Urinary bladder (tissue), 4 donors: Measurements from ENCODE around the gene PSME1. TPM values are rescaled to one million over a fixed set of nuclear protein-coding genes. Genes with fewer than 3 reads are reported as not detected.

Experiments used
- DNase-seq: peaks from one replicate; pipeline ENCODE4 v3.0.0-alpha.2; 2015; ENCODE audit errors: extremely low spot score
- H3K27ac ChIP-seq: one replicate; pipeline ENCODE4 v1.5.1; 2013; ENCODE audit warnings: low read depth, mild to moderate bottlenecking, moderate library complexity
- H3K36me3 ChIP-seq: one replicate; pipeline ENCODE4 v1.6.1; 2013; ENCODE audit warnings: mild to moderate bottlenecking, moderate library complexity; ENCODE audit not compliant: insufficient read depth
- H3K4me1 ChIP-seq: one replicate; pipeline ENCODE4 v1.6.1; 2013; ENCODE audit warnings: mild to moderate bottlenecking, moderate library complexity; ENCODE audit not compliant: insufficient read depth
- H3K4me3 ChIP-seq: one replicate; pipeline ENCODE4 v1.5.1; 2013; ENCODE audit warnings: low read depth, low read length
- WGBS: extraction: QIAGEN DNeasy Blood & Tissue Kit; methylation state at CpG from one replicate; pipeline ENCODE4 v1.1.7; 2013; 5-methylcytosine and 5-hydroxymethylcytosine counted together
- polyA plus RNA-seq: library from polyadenylated mRNA; stranded (reverse); fragments of 200-250 nt; gene quantifications from one replicate; pipeline ENCODE4 v1.2.3, GENCODE V29; 2013
- total RNA-seq: library from RNA; depleted of rRNA; stranded (reverse); fragments of >200 nt; gene quantifications from one replicate; pipeline ENCODE4 v1.2.3, GENCODE V29; 2014
- donor health status: healthy with polysubstance abuse.
- donor health status: healthy.

Gene PSME1
- total and polyA plus RNA-seq, 2 donors = 78.0 to 214 TPM

GRCh38 chr14:24113801-24114531 lies 22.0 kb upstream of the PSME1 start:
- H3K4me3 ChIP-seq = peak overlapping the region; percentile 50
- H3K4me1 ChIP-seq = peaks cover 2% of the 10 kb centered on the region
- peak; percentile 78 for DNase-seq
- H3K27ac ChIP-seq = peak overlapping the region; percentile 98
- H3K36me3 ChIP-seq = peaks cover 3% of the 10 kb centered on the region
- WGBS = under 1% methylated on average over 42 of the region's 42 CpGs

- H3K4me3 ChIP-seq = peak within 1 kb of the TSS; percentile 59
- H3K27ac ChIP-seq = peak within 1 kb of the TSS; percentile 98
- DNase-seq = peak; percentile 99
- peaks cover 3% of the 10 kb centered on the region for H3K36me3 ChIP-seq
- peaks cover 2% of the 10 kb centered on the region for H3K4me1 ChIP-seq
- WGBS = under 1% methylated on average over 65 of the region's 65 CpGs
These were observed 21.2 kb upstream of the PSME1 start, which contains the start of the genes DCAF11 and NRL for GRCh38 chr14:24114532-24115421. DCAF11 (plus strand) TSS chr14:24114777; CDS start chr14:24115595, 818 bp downstream. NRL (minus strand) TSS chr14:24114949; CDS start chr14:24082848, 32,101 bp downstream.

- peak overlapping the region; percentile 59 for H3K4me3 ChIP-seq
- 3% methylated on average over 14 of the region's 14 CpGs for WGBS
- H3K4me1 ChIP-seq = peaks cover 2% of the 10 kb centered on the region
- no peak for DNase-seq
- H3K27ac ChIP-seq = no peak overlapping the region
- peaks cover 3% of the 10 kb centered on the region for H3K36me3 ChIP-seq
These were observed 20.4 kb upstream of the PSME1 start for GRCh38 chr14:24115422-24116127.

- no peak overlapping the region for H3K27ac ChIP-seq
- no peak for DNase-seq
- WGBS = 88% methylated on average over 6 of the region's 6 CpGs
- no peak overlapping the region for H3K4me3 ChIP-seq
- H3K36me3 ChIP-seq = peaks cover 3% of the 10 kb centered on the region
- peaks cover 2% of the 10 kb centered on the region for H3K4me1 ChIP-seq
These were observed 19.7 kb upstream of the PSME1 start for GRCh38 chr14:24116128-24116814.

- DNase-seq = no peak
- 97% methylated on average over 6 of the region's 6 CpGs for WGBS
These were observed 18.8 kb upstream of the PSME1 start for GRCh38 chr14:24117179-24117578.

DNA sequence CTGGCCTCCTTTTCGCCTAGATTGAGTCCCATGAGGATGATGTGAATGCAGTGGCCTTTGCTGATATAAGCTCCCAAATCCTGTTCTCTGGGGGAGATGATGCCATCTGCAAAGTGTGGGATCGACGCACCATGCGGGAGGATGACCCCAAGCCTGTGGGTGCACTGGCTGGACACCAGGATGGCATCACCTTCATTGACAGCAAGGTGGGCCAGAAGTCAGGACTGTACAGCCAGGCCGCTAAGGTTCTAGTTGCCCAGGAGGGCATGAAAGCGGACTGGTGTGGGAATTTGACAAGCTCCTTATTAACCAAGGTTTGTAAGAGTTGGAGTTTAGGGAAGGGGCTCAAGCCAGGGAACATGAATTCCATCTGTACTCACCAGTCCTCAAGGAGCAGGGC lies 16.3 kb upstream of the PSME1 start:
- no peak overlapping the region for H3K4me3 ChIP-seq
- 96% methylated on average over 6 of the region's 6 CpGs for WGBS
- no peak for DNase-seq
- peaks cover 5% of the 10 kb centered on the region for H3K36me3 ChIP-seq
- peaks cover 2% of the 10 kb centered on the region for H3K4me1 ChIP-seq
- H3K27ac ChIP-seq = no peak overlapping the region

More at GRCh38 chr14:24117179-24117578, 18.8 kb upstream of the PSME1 start:
- peaks cover 3% of the 10 kb centered on the region for H3K36me3 ChIP-seq
- H3K4me3 ChIP-seq = no peak overlapping the region
- H3K27ac ChIP-seq = no peak overlapping the region
- peaks cover 2% of the 10 kb centered on the region for H3K4me1 ChIP-seq

GRCh38 chr14:24121210-24121609 lies 14.8 kb upstream of the PSME1 start:
- Histone ChIP-seq H3K4me3 (no peak overlapping the region), H3K4me1 (no peaks in the 10 kb centered on the region), H3K27ac (no peak overlapping the region), H3K36me3 (peaks cover 5% of the 10 kb centered on the region)
- 95% methylated on average over 8 of the region's 8 CpGs for WGBS
- no peak for DNase-seq

GRCh38 chr14:24122416-24122815 lies 13.6 kb upstream of the PSME1 start:
- DNase-seq = no peak
- peaks cover 2% of the 10 kb centered on the region for H3K36me3 ChIP-seq

GRCh38 chr14:24122898-24123297 lies 13.1 kb upstream of the PSME1 start:
- WGBS = 93% methylated on average over 8 of the region's 8 CpGs
- Histone ChIP-seq H3K27ac (no peak overlapping the region), H3K4me3 (no peak overlapping the region), H3K4me1 (no peaks in the 10 kb centered on the region), H3K36me3 (peaks cover 2% of the 10 kb centered on the region)
- DNase-seq = no peak

More at GRCh38 chr14:24122416-24122815, 13.6 kb upstream of the PSME1 start:
- Histone ChIP-seq H3K4me3 (no peak overlapping the region), H3K4me1 (no peaks in the 10 kb centered on the region), H3K27ac (no peak overlapping the region)
- 95% methylated on average over 4 of the region's 4 CpGs for WGBS

DNA sequence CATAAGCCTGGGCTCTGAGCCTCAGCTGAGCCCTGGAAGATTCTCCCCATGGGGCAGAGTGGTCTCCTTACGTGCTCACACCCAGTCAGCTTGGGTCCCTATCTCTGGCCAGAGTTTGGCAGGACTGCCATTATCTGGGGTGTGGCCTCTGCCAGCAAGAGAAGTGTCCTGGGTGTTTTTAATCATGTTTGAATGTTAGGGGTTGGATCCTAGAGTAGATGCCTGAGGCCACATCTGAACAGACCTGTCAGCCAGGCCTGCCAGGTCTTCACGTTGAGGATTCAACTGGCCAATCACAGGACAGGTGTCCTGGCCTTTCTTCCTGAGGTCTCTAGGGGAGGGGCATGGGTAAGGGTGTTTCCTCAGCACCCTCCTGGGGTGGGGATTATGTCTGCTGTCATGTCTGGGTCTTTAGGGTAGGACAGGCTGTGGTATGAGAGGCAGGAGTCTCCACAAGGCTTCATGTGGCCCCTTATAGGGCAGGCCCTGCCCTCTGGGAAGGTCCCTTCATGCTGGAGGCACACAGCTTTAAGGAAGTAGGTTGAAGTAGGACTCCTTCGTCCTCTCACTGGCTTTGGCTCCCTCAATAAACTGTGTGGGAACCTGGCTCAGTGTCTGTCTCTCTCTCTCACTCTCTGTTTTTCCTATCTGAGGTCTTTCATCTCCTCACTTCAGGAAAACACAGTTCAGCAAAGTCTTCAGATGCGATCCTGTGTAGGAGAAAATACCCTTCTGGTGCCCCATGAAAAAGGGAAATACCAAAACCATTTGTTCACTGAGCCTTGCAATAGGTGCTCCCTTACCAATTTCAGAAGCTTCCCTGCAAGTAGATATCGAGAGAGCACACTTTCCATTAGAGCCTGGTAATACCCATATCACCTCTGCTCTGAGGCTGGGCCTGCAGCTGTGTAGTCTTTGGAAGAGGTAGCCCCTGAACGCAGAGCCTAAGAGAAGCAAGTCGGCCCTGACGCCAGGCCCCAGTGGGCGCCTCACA lies 12.3 kb upstream of the PSME1 start:
- no peak for DNase-seq
- Histone ChIP-seq H3K4me1 (no peaks in the 10 kb centered on the region), H3K36me3 (peaks cover 2% of the 10 kb centered on the region), H3K27ac (no peak overlapping the region), H3K4me3 (no peak overlapping the region)
- WGBS = 84% methylated on average over 9 of the region's 9 CpGs

DNA sequence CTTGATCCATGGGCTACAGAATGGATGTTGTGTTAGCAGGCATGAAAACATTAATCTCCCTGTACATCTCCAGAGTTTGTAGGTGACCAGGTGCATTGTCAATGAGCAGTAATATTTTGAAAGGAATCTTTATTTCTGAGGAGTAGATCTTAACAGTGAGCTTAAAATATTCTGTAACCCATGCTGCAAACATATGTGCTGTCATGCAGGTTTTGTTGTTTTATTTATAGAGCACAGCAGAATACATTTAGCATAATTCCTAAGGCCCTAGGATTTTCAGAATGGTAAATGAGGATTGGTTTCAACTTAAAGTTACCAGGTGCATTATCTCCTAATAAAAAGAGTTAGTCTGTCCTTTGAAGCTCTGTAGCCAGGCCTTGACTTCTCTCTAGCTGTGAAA lies 9.1 kb upstream of the PSME1 start:
- no peak overlapping the region for H3K27ac ChIP-seq
- H3K4me1 ChIP-seq = no peaks in the 10 kb centered on the region
- H3K4me3 ChIP-seq = no peak overlapping the region
- no peak for DNase-seq
- peaks cover 2% of the 10 kb centered on the region for H3K36me3 ChIP-seq

DNA sequence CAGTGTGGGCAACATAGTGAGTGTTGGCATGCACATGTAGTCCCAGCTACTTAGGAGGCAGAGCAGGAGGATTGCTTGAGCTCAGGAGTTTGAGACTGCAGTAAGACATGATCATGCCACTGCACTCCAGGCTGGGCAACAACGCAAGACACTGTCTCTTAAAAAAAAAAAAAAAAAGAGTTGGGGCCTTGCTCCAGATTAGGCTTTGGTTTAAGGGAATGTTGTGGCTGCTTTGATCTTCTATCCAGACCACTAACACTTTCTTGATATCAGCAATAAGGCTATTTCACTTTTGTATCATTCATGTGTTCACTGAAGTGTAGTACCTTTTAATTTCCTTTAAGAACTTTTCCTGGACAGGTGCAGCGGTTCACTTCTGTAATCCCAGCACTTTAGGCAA lies 8.3 kb upstream of the PSME1 start:
- WGBS = 89% methylated on average over 2 of the region's 2 CpGs
- H3K4me1 ChIP-seq = no peaks in the 10 kb centered on the region
- H3K4me3 ChIP-seq = no peak overlapping the region
- DNase-seq = no peak
- no peak overlapping the region for H3K27ac ChIP-seq
- H3K36me3 ChIP-seq = peaks cover 2% of the 10 kb centered on the region
